ENCODE results near the gene E2F4. TPM values are rescaled to one million over a fixed set of nuclear protein-coding genes. Genes with fewer than 3 reads are reported as not detected.

E2F4 gene
- total RNA-seq, 1 donor from 2014 or later, result 68.4 TPM

- DNase-seq (ENCODE audit: low spot score), result peak; percentile 99
Observed at GRCh38 chr16:67247192-67248072, 55.5 kb downstream of the E2F4 start, which contains the start of gene FHOD1. Gene FHOD1, minus strand, starts transcription at chr16:67247481. Its CDS starts 71 bp downstream, at chr16:67247410.

- no peak for DNase-seq (ENCODE audit: low spot score)
Observed at GRCh38 chr16:67248073-67248400, 56.1 kb downstream of the E2F4 start.

Small RNA genes within 50 kb of the gene (microRNA-seq; reads per million reads assigned to microRNA genes)
- gene MIR328 (ENCODE audit: borderline number of aligned reads), result 203 reads per million, percentile 58 among the genes with 10 or more reads in this experiment

Other genes with a start within 250 kb of the E2F4 start
- gene CES3, start 230.9 kb upstream of the E2F4 start, total RNA-seq, result 0.55 TPM
- gene CES4A, start 203.6 kb upstream of the E2F4 start, total RNA-seq, result 12.5 TPM
- gene CBFB, start 163.0 kb upstream of the E2F4 start, total RNA-seq, result 48.7 TPM
- gene PHAF1, start 82.2 kb upstream of the E2F4 start, total RNA-seq, result 16.1 TPM
- 14.0 TPM for gene B3GNT9, start 41.2 kb upstream of the E2F4 start, total RNA-seq
- 19.7 TPM for gene TRADD, start 32.2 kb upstream of the E2F4 start, total RNA-seq
- gene FBXL8, start 32.2 kb upstream of the E2F4 start, total RNA-seq, result 7.8 TPM
- gene HSF4, start 27.4 kb upstream of the E2F4 start, total RNA-seq, result 29.7 TPM
- 31.3 TPM for gene NOL3, start 21.6 kb upstream of the E2F4 start, total RNA-seq
- 14.5 TPM for gene MATCAP1, start 8.2 kb upstream of the E2F4 start, total RNA-seq
- gene EXOC3L1, start 2.0 kb upstream of the E2F4 start, total RNA-seq, result 4.1 TPM
- 1.2 TPM for gene ELMO3, start 7.0 kb downstream of the E2F4 start, total RNA-seq
- gene TMEM208, start 35.0 kb downstream of the E2F4 start, total RNA-seq, result 36.5 TPM
- gene FHOD1, start 55.3 kb downstream of the E2F4 start, total RNA-seq, result 36.6 TPM
- 0.55 TPM for gene SLC9A5, start 56.8 kb downstream of the E2F4 start, total RNA-seq
- gene PLEKHG4, start 87.4 kb downstream of the E2F4 start, total RNA-seq, result 4.0 TPM
- not detected for gene KCTD19, start 134.6 kb downstream of the E2F4 start, total RNA-seq
- gene LRRC36, start 134.7 kb downstream of the E2F4 start, total RNA-seq, result 0.22 TPM
- gene TPPP3, start 201.3 kb downstream of the E2F4 start, total RNA-seq, result 4.8 TPM
- gene ZDHHC1, start 224.3 kb downstream of the E2F4 start, total RNA-seq, result 9.5 TPM
- 0.71 TPM for gene HSD11B2, start 239.0 kb downstream of the E2F4 start, total RNA-seq